Muscle of leg (tissue), 11 donors: Measurements from ENCODE around the gene TMEM40. TPM values are rescaled to one million over a fixed set of nuclear protein-coding genes. Genes with fewer than 3 reads are reported as not detected.
"Not testable (repeated sequence)": the region's sequence is repeated elsewhere in the genome, so short reads cannot be mapped to it uniquely, and the experiment has no call there.

Experiments
- DNase-seq: peaks from one replicate; pipeline ENCODE4 v3.0.0; 2013
- H3K27ac ChIP-seq: one replicate; pipeline ENCODE4 v1.5.1; 2013; ENCODE audit warnings: mild to moderate bottlenecking, low read length, control low read depth
- H3K27me3 ChIP-seq: one replicate; pipeline ENCODE4 v1.6.1; 2013; ENCODE audit warnings: low read length; ENCODE audit not compliant: control insufficient read depth, insufficient read depth
- H3K36me3 ChIP-seq: one replicate; pipeline ENCODE4 v1.6.1; 2013; ENCODE audit warnings: low read length; ENCODE audit not compliant: control insufficient read depth, insufficient read depth
- H3K4me1 ChIP-seq: one replicate; pipeline ENCODE4 v1.6.1; 2013; ENCODE audit warnings: low read length; ENCODE audit not compliant: control insufficient read depth, insufficient read depth
- H3K4me3 ChIP-seq: one replicate; pipeline ENCODE4 v1.5.1; 2013; ENCODE audit warnings: low read length, control low read depth
- H3K9me3 ChIP-seq: replicated peaks from 2 replicates; pipeline ENCODE4 v1.6.1; 2013; ENCODE audit warnings: low read depth, low read length; ENCODE audit not compliant: control insufficient read depth
- WGBS: methylation state at CpG from one replicate; pipeline ENCODE4 v1.1.5; 2013; ENCODE audit warnings: missing lambda C conversion rate; ENCODE audit not compliant: insufficient coverage; 5-methylcytosine and 5-hydroxymethylcytosine counted together
- polyA plus RNA-seq, 8 donors: library from polyadenylated mRNA; unstranded; fragments of 120-200 nt; gene quantifications; one replicate each; pipeline versions ENCODE4 v1.2.1 to v1.2.3, GENCODE V29; 2013; ENCODE audit warnings: inconsistent platforms in 1 of 8, low replicate concordance in 1 of 8; ENCODE audit not compliant: insufficient read length in 8 of 8, insufficient read depth in 1 of 8
- total RNA-seq: library from RNA; stranded (reverse); fragments of 120-200 nt; gene quantifications from one replicate; pipeline ENCODE4 v1.2.4, GENCODE V29; 2013

The TMEM40 gene
- total and polyA plus RNA-seq, 9 donors, result 6.4 to 16.8 (median 12.8) TPM

DNA sequence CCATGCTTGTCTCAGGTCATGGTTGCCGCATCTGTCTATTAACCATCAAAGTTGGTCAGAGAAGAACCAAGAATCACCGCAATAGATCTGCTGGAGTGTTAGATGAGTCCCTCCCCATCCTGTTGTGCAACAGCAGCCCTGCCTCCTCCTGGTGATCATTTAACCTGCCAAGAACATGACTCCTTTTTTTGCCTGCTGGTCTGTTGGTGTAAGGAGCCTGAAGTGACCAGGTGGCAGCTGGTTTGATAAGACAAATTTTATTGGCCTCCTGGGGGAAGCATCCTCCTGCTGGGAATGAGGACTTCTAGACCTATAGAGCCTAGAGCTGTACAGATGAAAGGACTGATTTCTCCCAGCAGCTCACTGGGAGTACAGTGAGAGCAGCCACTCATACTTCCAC, 51.6 kb downstream of the TMEM40 start:
- Histone ChIP-seq H3K36me3 (no peaks in the 10 kb centered on the region), H3K4me3 (no peak overlapping the region), H3K9me3 (no peaks in the 10 kb centered on the region), H3K27me3 (no peaks in the 10 kb centered on the region), H3K4me1 (peaks cover 2% of the 10 kb centered on the region), H3K27ac (no peak overlapping the region)
- WGBS, result 80% methylated on average over 2 of the region's 2 CpGs
- DNase-seq, result no peak

DNA sequence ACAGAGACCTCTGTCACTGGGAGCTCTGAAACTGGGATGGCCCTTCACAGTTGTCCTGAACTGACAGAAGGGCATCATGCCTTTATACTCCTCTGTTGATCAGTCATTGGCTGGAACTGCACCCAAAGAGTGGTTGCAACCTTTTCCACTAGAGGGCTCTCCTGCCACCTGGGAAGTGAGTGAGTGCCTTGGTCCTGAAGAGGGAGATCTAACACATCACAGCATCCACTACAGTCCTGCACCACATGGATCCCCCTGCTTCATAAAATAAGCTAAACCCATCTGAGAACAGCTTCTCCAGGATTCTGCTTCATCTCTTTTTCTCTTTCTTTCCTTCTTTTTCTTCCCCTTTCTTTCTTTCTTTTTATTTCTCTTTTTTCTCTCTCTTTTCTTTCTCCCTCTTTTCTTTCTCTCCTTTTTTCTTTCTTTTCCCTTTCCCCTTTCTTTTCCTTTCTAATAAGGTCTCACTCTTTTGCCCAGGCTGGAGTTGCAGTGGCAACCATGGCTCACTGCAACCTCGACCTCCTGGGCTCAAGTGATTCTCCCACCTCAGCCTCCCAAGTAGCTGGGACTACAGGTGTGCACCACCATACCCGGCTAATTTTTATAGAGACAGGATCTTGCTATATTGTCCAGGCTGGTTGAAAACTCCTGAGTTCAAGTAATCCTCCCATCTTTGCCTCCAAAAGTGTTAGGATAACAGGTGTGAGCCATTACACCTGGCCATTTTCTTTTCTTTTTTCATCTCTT, 52.4 kb downstream of the TMEM40 start:
- Histone ChIP-seq H3K27me3 (no peaks in the 10 kb centered on the region), H3K36me3 (no peaks in the 10 kb centered on the region), H3K9me3 (no peaks in the 10 kb centered on the region), H3K4me1 (peaks cover 2% of the 10 kb centered on the region), H3K4me3 (no peak overlapping the region), H3K27ac (no peak overlapping the region)
- 86% methylated on average over 1 of the region's 2 CpGs for WGBS
- DNase-seq, result peak; percentile 60

DNA sequence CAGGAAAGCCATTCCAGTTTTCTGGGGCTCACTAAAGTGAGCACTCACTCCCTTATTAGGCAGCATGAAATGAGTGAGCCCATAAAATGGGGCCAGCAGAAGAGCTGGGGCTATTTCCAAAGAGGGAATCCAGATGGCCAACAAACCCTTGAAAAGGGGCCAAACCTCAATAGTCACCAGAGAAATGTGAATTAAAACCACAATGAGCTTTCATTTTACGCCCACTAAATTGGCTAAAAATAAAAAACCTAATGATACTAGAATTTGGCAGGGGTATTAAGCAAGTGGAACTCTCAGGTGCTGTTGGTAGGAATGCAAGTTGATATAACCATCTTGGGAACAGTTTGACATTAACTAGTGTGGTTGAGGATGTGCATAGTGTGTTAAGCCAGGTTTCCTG, 53.1 kb downstream of the TMEM40 start:
- Histone ChIP-seq H3K4me3 (no peak overlapping the region), H3K36me3 (no peaks in the 10 kb centered on the region), H3K27me3 (no peaks in the 10 kb centered on the region), H3K4me1 (peaks cover 2% of the 10 kb centered on the region), H3K9me3 (no peaks in the 10 kb centered on the region), H3K27ac (no peak overlapping the region)
- DNase-seq, result peak; percentile 22
- no CpG with 5 or more reads among the region's 1 CpG for WGBS

DNA sequence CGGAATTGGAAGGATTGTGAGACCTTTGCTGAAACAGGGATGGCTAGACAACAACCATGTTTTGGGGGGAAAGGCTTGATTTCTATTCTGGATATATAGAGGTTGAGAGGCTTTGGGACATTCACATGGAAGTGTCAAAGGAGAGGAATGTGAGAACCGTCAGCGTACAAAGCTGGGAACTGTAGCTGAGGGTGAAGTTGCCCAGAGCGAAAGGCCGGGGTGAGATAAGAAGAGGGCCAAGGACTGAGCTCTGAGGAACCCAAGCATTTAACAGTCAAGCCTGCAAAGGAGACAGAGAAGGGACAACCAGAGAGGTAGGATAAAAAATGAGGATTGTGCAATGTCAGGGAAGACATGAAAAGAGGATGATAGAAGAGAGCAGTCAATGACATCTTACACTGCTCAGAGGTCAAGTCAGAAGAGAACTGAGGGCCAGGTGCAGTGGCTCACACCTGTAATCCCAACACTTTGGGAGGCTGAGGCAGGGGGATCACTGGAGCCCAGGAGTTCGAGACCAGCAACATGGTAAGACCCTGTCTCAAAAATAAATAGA, 53.6 kb downstream of the TMEM40 start:
- peaks cover 2% of the 10 kb centered on the region for H3K4me1 ChIP-seq
- WGBS, result 86% methylated on average over 5 of the region's 6 CpGs
- no peaks in the 10 kb centered on the region for H3K36me3 ChIP-seq
- no peaks in the 10 kb centered on the region for H3K27me3 ChIP-seq
- H3K9me3 ChIP-seq, result no peaks in the 10 kb centered on the region
- DNase-seq, result no peak
- H3K27ac ChIP-seq, result no peak overlapping the region
- H3K4me3 ChIP-seq, result no peak overlapping the region

DNA sequence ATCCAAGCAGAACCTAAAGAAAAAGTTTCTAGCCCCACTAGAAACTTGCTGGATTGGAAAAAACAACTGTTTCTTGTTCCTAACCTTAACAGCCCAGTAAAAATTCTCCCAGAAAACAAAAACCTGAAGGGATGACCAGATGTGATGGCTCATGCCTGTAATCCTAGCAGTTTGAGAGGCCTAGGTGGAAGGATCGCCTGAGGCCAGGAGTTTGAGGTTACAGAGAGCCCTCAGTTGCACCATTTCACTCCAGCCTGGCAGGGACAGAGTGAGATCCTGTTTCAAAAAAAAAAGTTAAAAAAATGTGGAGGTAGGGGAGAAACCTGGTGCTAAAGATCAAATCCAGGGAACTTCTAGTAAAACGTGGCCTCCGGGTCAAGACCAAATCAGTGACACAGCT, 56.6 kb downstream of the TMEM40 start:
- Histone ChIP-seq H3K9me3 (no peaks in the 10 kb centered on the region), H3K27ac (no peak overlapping the region), H3K36me3 (no peaks in the 10 kb centered on the region), H3K4me1 (no peaks in the 10 kb centered on the region), H3K4me3 (no peak overlapping the region), H3K27me3 (no peaks in the 10 kb centered on the region)
- WGBS, result 69% methylated on average over 2 of the region's 3 CpGs
- DNase-seq, result no peak

DNA sequence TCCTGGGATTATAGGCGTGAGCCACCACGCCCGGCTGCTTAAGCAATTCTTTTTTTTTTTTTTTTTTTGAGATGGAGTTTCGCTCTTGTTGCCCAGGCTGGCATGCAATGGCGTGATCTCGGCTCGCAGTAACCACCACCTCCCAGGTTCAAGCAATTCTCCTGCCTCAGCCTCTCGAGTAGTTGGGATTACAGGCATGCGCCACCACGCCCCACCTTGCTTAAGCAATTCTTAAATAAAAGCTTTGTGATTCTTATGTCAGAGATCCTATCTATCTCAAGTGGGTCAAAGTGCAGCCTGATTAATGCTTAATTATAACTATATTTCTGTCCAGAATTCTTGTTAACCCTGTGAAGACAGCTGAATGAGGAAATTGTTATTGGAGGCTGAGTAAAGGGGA, 57.5 kb downstream of the TMEM40 start:
- not testable (repeated sequence) for H3K4me3 ChIP-seq, H3K4me1 ChIP-seq, H3K27ac ChIP-seq, H3K27me3 ChIP-seq, DNase-seq, H3K9me3 ChIP-seq, H3K36me3 ChIP-seq
- 73% methylated on average over 3 of the region's 10 CpGs for WGBS

DNA sequence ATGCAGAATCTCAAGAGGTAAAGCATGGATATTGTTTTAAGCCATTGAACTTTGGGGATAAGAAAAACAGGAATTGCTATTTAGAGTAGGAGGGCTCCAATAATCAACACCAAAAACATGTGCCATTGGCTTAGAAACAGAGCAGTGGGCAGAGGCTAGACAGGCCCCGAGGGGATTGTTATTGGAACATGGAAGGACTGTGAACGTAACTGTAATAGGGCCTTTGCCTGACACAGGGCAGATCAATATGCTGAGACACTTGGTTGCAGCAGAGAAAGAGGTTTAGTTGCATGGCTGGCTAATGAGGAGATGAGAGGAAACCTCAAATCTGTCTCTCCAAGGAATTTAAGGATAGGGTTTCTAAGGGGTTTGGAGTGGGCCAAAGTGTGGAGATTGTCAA, 58.3 kb downstream of the TMEM40 start:
- no peak for DNase-seq
- no peaks in the 10 kb centered on the region for H3K27me3 ChIP-seq
- H3K27ac ChIP-seq, result no peak overlapping the region
- H3K4me3 ChIP-seq, result no peak overlapping the region
- H3K36me3 ChIP-seq, result no peaks in the 10 kb centered on the region
- no peaks in the 10 kb centered on the region for H3K4me1 ChIP-seq
- 65% methylated on average over 2 of the region's 2 CpGs for WGBS
- H3K9me3 ChIP-seq, result no peaks in the 10 kb centered on the region

DNA sequence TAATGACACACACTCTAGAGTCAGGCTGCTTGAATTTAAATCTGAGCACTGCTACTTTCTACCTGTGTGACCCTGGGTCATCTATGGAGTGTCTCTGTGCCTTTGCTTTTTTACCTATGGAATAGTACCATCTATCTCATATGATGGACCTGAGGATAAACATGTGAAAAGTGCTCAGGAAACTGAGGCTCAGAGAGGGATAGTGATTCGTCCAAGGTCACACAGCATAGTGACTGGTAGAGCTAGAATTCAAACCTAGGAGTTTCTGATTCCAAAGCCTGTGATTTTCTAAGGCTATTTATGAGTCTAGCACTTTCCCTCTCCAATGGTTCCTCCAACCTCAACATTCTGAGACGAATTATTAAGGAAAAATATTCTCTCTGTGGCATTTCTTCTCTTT, 63.1 kb downstream of the TMEM40 start:
- Histone ChIP-seq H3K9me3 (no peaks in the 10 kb centered on the region), H3K27ac (no peak overlapping the region), H3K36me3 (no peaks in the 10 kb centered on the region), H3K4me1 (peaks cover 13% of the 10 kb centered on the region), H3K4me3 (no peak overlapping the region), H3K27me3 (no peaks in the 10 kb centered on the region)
- no peak for DNase-seq
- 100% methylated on average over 1 of the region's 2 CpGs for WGBS

DNA sequence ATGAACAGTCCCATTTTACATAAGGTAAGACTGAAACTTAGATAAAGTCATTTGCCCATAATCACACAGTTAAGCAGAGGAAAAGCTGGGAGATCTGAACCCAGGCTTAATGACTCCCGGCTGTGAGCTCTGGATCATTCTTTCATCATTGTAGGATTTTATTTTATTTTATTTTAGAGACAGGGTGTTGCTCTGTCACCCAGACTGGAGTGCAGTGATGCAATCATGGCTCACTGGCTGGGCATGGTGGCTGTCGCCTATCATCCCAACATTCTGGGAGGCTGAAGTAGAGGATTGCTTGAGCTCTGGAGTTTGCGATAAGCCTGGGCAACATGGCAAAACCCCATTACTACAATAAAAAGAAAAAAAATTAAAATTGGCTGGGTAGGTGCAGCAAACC, 63.9 kb downstream of the TMEM40 start:
- no peak overlapping the region for H3K27ac ChIP-seq
- H3K27me3 ChIP-seq, result no peaks in the 10 kb centered on the region
- H3K36me3 ChIP-seq, result no peaks in the 10 kb centered on the region
- whole genome bisulfite sequencing, result no CpG with 5 or more reads among the region's 3 CpGs
- H3K4me1 ChIP-seq, result peaks cover 13% of the 10 kb centered on the region
- no peaks in the 10 kb centered on the region for H3K9me3 ChIP-seq
- H3K4me3 ChIP-seq, result no peak overlapping the region
- DNase-seq, result no peak

DNA sequence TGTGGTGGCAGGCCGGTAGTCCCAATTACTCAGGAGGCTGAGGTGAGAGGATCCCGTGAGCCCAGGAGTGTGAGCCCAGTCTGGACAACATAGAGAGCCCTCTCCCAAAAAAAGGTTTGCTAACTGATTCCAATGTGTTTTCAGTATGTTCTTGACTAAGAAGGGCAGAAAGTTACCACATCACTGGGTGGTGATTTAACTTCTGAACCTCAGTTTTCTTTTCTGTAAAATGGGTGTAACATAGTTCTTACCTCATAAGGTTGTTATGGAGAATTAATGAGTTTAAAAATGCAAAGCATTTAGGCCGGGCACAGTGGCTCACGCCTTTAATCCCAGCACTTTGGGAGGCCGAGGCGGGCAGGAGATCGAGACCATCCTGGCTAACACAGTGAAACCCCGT, 66.6 kb downstream of the TMEM40 start:
- Histone ChIP-seq H3K36me3 (no peaks in the 10 kb centered on the region), H3K4me3 (no peak overlapping the region), H3K27me3 (no peaks in the 10 kb centered on the region), H3K9me3 (no peaks in the 10 kb centered on the region), H3K4me1 (peaks cover 13% of the 10 kb centered on the region), H3K27ac (no peak overlapping the region)
- no peak for DNase-seq
- WGBS, result 86% methylated on average over 6 of the region's 8 CpGs
